Natural killer cell treated with Interleukin-12 subunit alpha and Interleukin-12 subunit beta and Interleukin-15 and Interleukin-18, amount 100 ng/mL, for 72 hours (primary cell): ENCODE results near the gene MIP. TPM values are rescaled to one million over a fixed set of nuclear protein-coding genes. Genes with fewer than 3 reads are reported as not detected.

Source experiments
- ATAC-seq, 2 donors: fragments of 150-1000 bp; cut with Tn5 transposase in 1 of 2; sonication (Bioruptor Pico), chemical (Tn5 transposase) in 1 of 2; 2 replicates each; pipeline ENCODE4 v1.10.0; 2021
- DNase-seq: peaks from one replicate; pipeline ENCODE4 v3.0.0; 2022; ENCODE audit warnings: low spot score
- H3K27ac Mint-ChIP-seq, 2 donors: 1 replicate in 1 of 2; 2 replicates in 1 of 2; pipeline ENCODE4 v1.8.0; 2022; ENCODE audit warnings: mixed read lengths in 2 of 2, mild to moderate bottlenecking in 1 of 2, moderate library complexity in 1 of 2
- H3K27me3 Mint-ChIP-seq, 2 donors: 1 replicate in 1 of 2; 2 replicates in 1 of 2; pipeline ENCODE4 v1.8.0; 2022; ENCODE audit warnings: mixed read lengths in 2 of 2
- H3K36me3 Mint-ChIP-seq: one replicate; pipeline ENCODE4 v1.8.0; 2022; ENCODE audit warnings: mixed read lengths
- H3K4me1 Mint-ChIP-seq, 2 donors: 1 replicate in 1 of 2; 2 replicates in 1 of 2; pipeline ENCODE4 v1.8.0; 2022; ENCODE audit warnings: low read depth in 2 of 2, mixed read lengths in 2 of 2, mild to moderate bottlenecking in 1 of 2
- H3K4me3 Mint-ChIP-seq: one replicate; pipeline ENCODE4 v1.8.0; 2022; ENCODE audit warnings: mixed read lengths
- H3K9me3 Mint-ChIP-seq: 2 replicates; pipeline ENCODE4 v1.8.0; 2022; ENCODE audit warnings: mixed read lengths
- total RNA-seq, 2 donors: library from RNA; stranded (reverse); gene quantifications; one replicate each; pipeline ENCODE4 v1.2.3, GENCODE V29; 2022

The MIP gene
- total RNA-seq, 2 donors from 2014 or later = 0.75 TPM; not detected in 1

GRCh38 chr12:56479625-56480024 lies 25.2 kb upstream of the MIP start:
- Mint-ChIP-seq H3K9me3 (no peaks in the 10 kb centered on the region), H3K27ac (no peak overlapping the region), H3K4me1 (peaks cover 10 to 13% of the 10 kb centered on the region in 2 donors), H3K4me3 (no peak overlapping the region), H3K27me3 (no peaks in the 10 kb centered on the region), H3K36me3 (no peaks in the 10 kb centered on the region)
- ATAC-seq (no peak), DNase-seq (no peak)

GRCh38 chr12:56477521-56478225 lies 23.2 kb upstream of the MIP start:
- H3K9me3 Mint-ChIP-seq = no peaks in the 10 kb centered on the region
- DNase-seq (no peak), ATAC-seq (peak in 1 of 2 donors; percentile 12)
- peak overlapping the region in 1 of 2 donors; percentile 73 for H3K27ac Mint-ChIP-seq
- no peaks in the 10 kb centered on the region for H3K27me3 Mint-ChIP-seq
- H3K4me1 Mint-ChIP-seq = peaks cover 10 to 13% of the 10 kb centered on the region in 2 donors
- H3K36me3 Mint-ChIP-seq = no peaks in the 10 kb centered on the region
- no peak overlapping the region for H3K4me3 Mint-ChIP-seq

GRCh38 chr12:56476972-56477432 lies 22.5 kb upstream of the MIP start:
- ATAC-seq (peak; percentile 32 to 34), DNase-seq (no peak)
- no peaks in the 10 kb centered on the region for H3K27me3 Mint-ChIP-seq
- H3K4me3 Mint-ChIP-seq = no peak overlapping the region
- H3K9me3 Mint-ChIP-seq = no peaks in the 10 kb centered on the region
- H3K36me3 Mint-ChIP-seq = no peaks in the 10 kb centered on the region
- H3K27ac Mint-ChIP-seq = peak overlapping the region in 1 of 2 donors; percentile 73
- peaks cover 10 to 13% of the 10 kb centered on the region in 2 donors for H3K4me1 Mint-ChIP-seq

GRCh38 chr12:56476143-56476542 lies 21.7 kb upstream of the MIP start:
- Mint-ChIP-seq H3K4me3 (no peak overlapping the region), H3K9me3 (no peaks in the 10 kb centered on the region), H3K27ac (peak overlapping the region in 1 of 2 donors; percentile 42), H3K36me3 (no peaks in the 10 kb centered on the region), H3K4me1 (peaks cover 10 to 13% of the 10 kb centered on the region in 2 donors), H3K27me3 (no peaks in the 10 kb centered on the region)
- DNase-seq = no peak
- no peak for ATAC-seq

GRCh38 chr12:56474389-56474788 lies 19.9 kb upstream of the MIP start:
- no peak overlapping the region for H3K4me3 Mint-ChIP-seq
- DNase-seq (no peak), ATAC-seq (no peak)
- no peaks in the 10 kb centered on the region for H3K27me3 Mint-ChIP-seq
- H3K9me3 Mint-ChIP-seq = no peaks in the 10 kb centered on the region
- no peak overlapping the region for H3K27ac Mint-ChIP-seq
- peaks cover 7 to 17% of the 10 kb centered on the region in 2 donors for H3K4me1 Mint-ChIP-seq
- no peaks in the 10 kb centered on the region for H3K36me3 Mint-ChIP-seq

- Mint-ChIP-seq H3K9me3 (no peaks in the 10 kb centered on the region), H3K4me3 (peak overlapping the region; percentile 97), H3K4me1 (peaks cover 13 to 20% of the 10 kb centered on the region in 2 donors), H3K27ac (peak overlapping the region; percentile 91 to 93), H3K27me3 (no peaks in the 10 kb centered on the region), H3K36me3 (peaks cover 6% of the 10 kb centered on the region)
- no peak for DNase-seq
- no peak for ATAC-seq
Measured at GRCh38 chr12:56469007-56469930, 14.8 kb upstream of the MIP start.

- DNase-seq = peak; percentile 95
- peak; percentile 99 to 100 for ATAC-seq
- H3K9me3 Mint-ChIP-seq = no peaks in the 10 kb centered on the region
- peak within 1 kb of the TSS; percentile 91 to 93 for H3K27ac Mint-ChIP-seq
- H3K36me3 Mint-ChIP-seq = peaks cover 6% of the 10 kb centered on the region
- H3K4me1 Mint-ChIP-seq = peaks cover 13 to 22% of the 10 kb centered on the region in 2 donors
- peak within 1 kb of the TSS; percentile 97 for H3K4me3 Mint-ChIP-seq
- no peaks in the 10 kb centered on the region for H3K27me3 Mint-ChIP-seq
Measured at GRCh38 chr12:56468216-56469006, 14.0 kb upstream of the MIP start, which contains the start of gene SPRYD4. Gene SPRYD4 (plus strand): TSS chr12:56468578. CDS start chr12:56468592, 14 bp downstream.

- Mint-ChIP-seq H3K9me3 (no peaks in the 10 kb centered on the region), H3K27me3 (no peaks in the 10 kb centered on the region), H3K36me3 (no peaks in the 10 kb centered on the region), H3K4me3 (no peak overlapping the region), H3K27ac (no peak overlapping the region), H3K4me1 (peaks cover 0 to 7% of the 10 kb centered on the region in 2 donors)
- DNase-seq = no peak
- ATAC-seq = no peak
Measured at GRCh38 chr12:56462565-56462964, 8.1 kb upstream of the MIP start.

GRCh38 chr12:56461235-56462159 lies 7.0 kb upstream of the MIP start:
- no peaks in the 10 kb centered on the region for H3K27me3 Mint-ChIP-seq
- ATAC-seq (no peak), DNase-seq (no peak)
- no peaks in the 10 kb centered on the region for H3K36me3 Mint-ChIP-seq
- H3K4me3 Mint-ChIP-seq = no peak overlapping the region
- H3K9me3 Mint-ChIP-seq = no peaks in the 10 kb centered on the region
- peaks cover 0 to 4% of the 10 kb centered on the region in 2 donors for H3K4me1 Mint-ChIP-seq
- no peak overlapping the region for H3K27ac Mint-ChIP-seq

- no peak overlapping the region for H3K27ac Mint-ChIP-seq
- no peak for ATAC-seq
- H3K9me3 Mint-ChIP-seq = no peaks in the 10 kb centered on the region
- peaks cover 0 to 3% of the 10 kb centered on the region in 2 donors for H3K27me3 Mint-ChIP-seq
- H3K36me3 Mint-ChIP-seq = no peaks in the 10 kb centered on the region
- no peak for DNase-seq
- H3K4me3 Mint-ChIP-seq = no peak overlapping the region
- H3K4me1 Mint-ChIP-seq = no peaks in the 10 kb centered on the region
Measured at GRCh38 chr12:56457817-56458216, 3.4 kb upstream of the MIP start.

- no peaks in the 10 kb centered on the region for H3K9me3 Mint-ChIP-seq
- DNase-seq (no peak), ATAC-seq (no peak)
- H3K4me1 Mint-ChIP-seq = peaks cover 17 to 22% of the 10 kb centered on the region in 2 donors
- peaks cover 0 to 3% of the 10 kb centered on the region in 2 donors for H3K27me3 Mint-ChIP-seq
- H3K36me3 Mint-ChIP-seq = no peaks in the 10 kb centered on the region
- H3K4me3 Mint-ChIP-seq = no peak overlapping the region
- peak overlapping the region; percentile 53 to 82 for H3K27ac Mint-ChIP-seq
Measured at GRCh38 chr12:56451147-56451546, 3.3 kb downstream of the MIP start.

- Mint-ChIP-seq H3K9me3 (no peaks in the 10 kb centered on the region), H3K4me1 (peaks cover 17 to 22% of the 10 kb centered on the region in 2 donors), H3K36me3 (no peaks in the 10 kb centered on the region), H3K27ac (peak overlapping the region; percentile 82 to 98), H3K27me3 (peaks cover 0 to 3% of the 10 kb centered on the region in 2 donors), H3K4me3 (peak overlapping the region; percentile 87)
- ATAC-seq (no peak), DNase-seq (no peak)
Measured at GRCh38 chr12:56450241-56450640, 4.2 kb downstream of the MIP start.
